Gastrocnemius medialis (tissue), 4 donors: ENCODE data around the gene ASPHD1.

Source experiments
- POLR2A ChIP-seq, 2 donors: fragments of 450-650 bp; IDR thresholded peaks; one replicate each; pipeline ENCODE4 v1.6.1; 2017; ENCODE audit warnings: antibody characterized with exemption in 2 of 2, mild to moderate bottlenecking in 2 of 2, moderate library complexity in 2 of 2
- TF ChIP-seq, protein P1 (sequence below), 5 experiments: fragments of 450-650 bp in 3 of 5; fragments of 200-600 bp in 2 of 5; sonication (generic) in 2 of 5; IDR thresholded peaks in 4 of 5; conservative IDR thresholded peaks in 1 of 5; 1 replicate in 4 of 5; 2 replicates in 1 of 5; pipeline ENCODE4 v1.5.1; 2016 to 2019; ENCODE audit warnings: antibody characterized with exemption in 5 of 5, mild to moderate bottlenecking in 3 of 5, moderate library complexity in 3 of 5

- peak; percentile 36 to 41 for TF ChIP-seq POLR2A (IDR thresholded peaks at IDR 0.05)
- TF ChIP-seq, protein P1, sequence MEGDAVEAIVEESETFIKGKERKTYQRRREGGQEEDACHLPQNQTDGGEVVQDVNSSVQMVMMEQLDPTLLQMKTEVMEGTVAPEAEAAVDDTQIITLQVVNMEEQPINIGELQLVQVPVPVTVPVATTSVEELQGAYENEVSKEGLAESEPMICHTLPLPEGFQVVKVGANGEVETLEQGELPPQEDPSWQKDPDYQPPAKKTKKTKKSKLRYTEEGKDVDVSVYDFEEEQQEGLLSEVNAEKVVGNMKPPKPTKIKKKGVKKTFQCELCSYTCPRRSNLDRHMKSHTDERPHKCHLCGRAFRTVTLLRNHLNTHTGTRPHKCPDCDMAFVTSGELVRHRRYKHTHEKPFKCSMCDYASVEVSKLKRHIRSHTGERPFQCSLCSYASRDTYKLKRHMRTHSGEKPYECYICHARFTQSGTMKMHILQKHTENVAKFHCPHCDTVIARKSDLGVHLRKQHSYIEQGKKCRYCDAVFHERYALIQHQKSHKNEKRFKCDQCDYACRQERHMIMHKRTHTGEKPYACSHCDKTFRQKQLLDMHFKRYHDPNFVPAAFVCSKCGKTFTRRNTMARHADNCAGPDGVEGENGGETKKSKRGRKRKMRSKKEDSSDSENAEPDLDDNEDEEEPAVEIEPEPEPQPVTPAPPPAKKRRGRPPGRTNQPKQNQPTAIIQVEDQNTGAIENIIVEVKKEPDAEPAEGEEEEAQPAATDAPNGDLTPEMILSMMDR (IDR thresholded peaks at IDR 0.05 in 4 of 5, conservative IDR thresholded peaks at IDR 0.05 in 1 of 5), result peak; percentile 32 to 64 (median 57)
These were observed 37.2 kb upstream of the ASPHD1 start, which contains the start of gene CDIPT for GRCh38 chr16:29862884-29863668.
